NCI-H460 (cell line): Measurements from ENCODE around the gene HDAC4. TPM values are rescaled to one million over a fixed set of nuclear protein-coding genes. Genes with fewer than 3 reads are reported as not detected.

Experiments
- DNase-seq: peaks from one replicate; pipeline ENCODE4 v3.0.0-alpha.2; 2016; ENCODE audit warnings: low read depth; ENCODE audit errors: extremely low read depth
- total RNA-seq: library from RNA; depleted of rRNA; stranded (reverse); fragments of >200 nt; shearing (Covaris generic); gene quantifications from 2 replicates; pipeline ENCODE4 v1.2.3, GENCODE V29; 2014

HDAC4 gene
- total RNA-seq, 1 experiment from 2014 or later, result 21.0 TPM

DNA sequence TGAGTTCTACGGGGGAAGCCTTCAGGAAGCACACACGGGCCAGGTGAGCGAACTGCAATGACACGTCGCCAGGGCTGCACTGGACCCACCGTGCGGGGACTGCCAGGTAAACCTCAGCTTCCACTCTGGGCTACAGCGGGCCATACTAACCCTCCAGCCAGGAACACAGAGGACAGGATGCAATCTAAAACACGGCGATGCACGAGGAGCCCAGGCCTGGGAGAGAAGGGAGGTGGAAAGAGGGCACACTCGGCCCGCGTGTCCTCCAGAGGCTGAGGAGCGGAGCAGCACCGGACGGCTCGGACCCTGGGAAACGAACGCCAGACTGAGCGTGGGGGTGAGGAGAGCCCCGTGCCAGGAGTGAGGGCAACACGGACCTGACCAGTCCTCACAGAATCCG, 69.3 kb downstream of the HDAC4 start:
- no peak for DNase-seq

DNA sequence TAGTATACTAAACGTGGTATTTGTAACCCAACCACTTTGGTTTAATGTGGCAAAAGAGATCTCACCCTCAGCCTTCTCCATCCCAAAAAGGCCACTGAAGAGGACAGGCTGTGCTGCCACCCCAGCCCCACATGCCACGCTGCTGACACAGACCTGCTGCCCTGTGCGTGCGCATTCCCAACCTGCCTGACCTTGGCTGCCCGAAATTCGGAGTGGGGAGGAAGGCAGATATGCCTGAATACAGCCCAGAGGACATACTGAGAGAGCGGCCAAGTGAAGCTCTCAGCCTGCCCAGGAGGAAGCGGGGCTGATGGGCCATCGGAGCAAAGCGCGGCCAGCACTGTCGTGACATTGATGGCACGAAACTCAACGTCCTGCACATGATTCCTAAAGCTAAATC, 70.0 kb downstream of the HDAC4 start:
- DNase-seq, result no peak

DNA sequence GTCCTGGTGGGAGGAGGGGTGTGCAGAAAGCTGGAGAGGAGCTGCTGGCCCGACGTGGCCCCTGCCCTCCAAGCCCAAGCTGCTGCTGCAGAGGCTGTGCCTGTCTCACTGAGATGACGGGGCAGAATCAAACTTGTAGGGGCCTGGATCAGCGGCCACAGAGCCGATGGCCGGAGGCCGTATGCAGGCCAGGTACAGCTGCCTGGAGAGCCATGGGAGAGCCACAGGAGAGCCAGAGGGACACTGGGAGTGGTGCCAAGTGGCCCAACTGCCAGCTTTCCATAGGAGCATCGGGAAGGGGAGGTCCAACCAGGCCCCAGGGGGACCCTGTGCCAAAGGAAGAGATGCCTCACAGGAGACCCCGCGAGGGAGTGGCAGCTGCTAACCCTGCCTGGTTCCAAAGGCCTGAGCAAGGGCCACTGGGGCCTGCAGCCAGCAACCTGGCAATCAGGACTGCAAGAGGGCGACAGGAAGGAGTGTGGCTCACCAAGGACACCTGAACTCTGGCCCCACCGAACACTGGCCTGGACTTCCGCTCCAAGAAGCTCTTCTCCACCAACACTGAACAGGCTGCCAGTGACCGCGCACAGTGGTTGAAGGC, 70.7 kb downstream of the HDAC4 start:
- DNase-seq, result no peak

DNA sequence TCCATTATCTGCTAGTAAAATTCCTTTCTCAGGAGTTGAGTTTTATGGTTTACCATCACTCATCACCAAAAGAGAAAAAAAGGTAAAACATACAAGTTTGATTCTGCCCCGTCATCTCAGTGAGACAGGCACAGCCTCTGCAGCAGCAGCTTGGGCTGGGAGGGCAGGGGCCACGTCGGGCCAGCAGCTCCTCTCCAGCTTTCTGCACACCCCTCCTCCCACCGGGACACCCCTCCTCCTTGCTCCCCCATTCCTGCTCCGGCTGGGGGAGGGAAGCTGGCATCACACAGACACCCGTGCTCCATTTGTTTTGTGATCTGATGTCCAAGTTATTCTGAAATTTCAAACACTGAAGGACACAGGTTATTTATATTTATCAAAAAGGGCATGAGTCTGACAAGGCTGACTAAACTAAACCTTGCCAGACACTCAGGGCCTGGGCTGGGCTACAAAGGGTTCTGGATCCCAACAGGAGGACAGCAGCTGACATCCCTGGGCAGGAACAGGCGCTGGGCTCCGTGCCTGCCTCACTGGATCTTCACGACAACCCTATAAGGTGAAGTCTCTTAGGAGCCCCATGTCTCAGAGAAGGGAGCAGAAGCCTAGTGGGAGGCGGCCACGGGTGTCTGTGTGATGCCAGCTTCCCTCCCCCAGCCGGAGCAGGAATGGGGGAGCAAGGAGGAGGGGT, 71.4 kb downstream of the HDAC4 start:
- no peak for DNase-seq

DNA sequence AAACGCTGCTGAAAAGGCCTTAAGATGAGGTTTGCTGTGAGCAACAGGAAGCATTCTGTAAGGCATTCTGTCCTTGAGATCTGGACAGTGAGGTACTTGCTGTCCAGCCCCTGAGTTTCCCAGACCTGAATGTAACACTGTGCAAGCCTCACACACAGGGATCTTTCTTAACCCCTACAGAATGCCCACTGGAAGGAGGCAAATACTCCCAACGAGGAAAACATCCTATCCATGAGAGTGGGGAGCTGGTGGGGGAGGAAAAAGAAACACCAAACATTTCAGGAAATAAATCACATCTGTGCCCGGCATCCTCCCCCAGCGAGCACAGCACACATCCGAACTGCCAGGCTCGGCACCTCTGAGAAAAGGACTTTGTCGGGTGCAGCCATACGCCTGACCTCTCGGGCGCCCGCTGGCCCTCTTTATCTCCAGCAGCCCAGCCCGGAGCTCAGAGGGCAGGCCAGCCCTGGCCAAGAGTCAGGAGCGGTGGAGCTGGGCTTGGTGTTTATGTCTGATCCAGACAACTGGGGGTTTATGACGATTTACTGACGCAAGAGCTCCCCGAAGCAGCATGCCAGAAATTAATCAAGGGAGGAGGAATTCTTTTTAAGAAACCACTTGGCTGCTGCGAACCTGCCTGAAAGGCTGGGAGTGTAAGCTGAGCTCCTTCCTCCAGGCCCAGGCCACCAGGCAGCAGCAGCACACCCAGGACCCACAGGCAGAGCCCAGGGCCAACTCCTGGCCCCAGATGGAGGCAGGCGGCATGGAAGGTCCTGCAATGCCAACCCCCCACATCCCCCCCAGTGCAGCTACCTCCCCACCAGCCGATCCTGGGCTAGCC, 72.2 kb downstream of the HDAC4 start:
- no peak for DNase-seq

DNA sequence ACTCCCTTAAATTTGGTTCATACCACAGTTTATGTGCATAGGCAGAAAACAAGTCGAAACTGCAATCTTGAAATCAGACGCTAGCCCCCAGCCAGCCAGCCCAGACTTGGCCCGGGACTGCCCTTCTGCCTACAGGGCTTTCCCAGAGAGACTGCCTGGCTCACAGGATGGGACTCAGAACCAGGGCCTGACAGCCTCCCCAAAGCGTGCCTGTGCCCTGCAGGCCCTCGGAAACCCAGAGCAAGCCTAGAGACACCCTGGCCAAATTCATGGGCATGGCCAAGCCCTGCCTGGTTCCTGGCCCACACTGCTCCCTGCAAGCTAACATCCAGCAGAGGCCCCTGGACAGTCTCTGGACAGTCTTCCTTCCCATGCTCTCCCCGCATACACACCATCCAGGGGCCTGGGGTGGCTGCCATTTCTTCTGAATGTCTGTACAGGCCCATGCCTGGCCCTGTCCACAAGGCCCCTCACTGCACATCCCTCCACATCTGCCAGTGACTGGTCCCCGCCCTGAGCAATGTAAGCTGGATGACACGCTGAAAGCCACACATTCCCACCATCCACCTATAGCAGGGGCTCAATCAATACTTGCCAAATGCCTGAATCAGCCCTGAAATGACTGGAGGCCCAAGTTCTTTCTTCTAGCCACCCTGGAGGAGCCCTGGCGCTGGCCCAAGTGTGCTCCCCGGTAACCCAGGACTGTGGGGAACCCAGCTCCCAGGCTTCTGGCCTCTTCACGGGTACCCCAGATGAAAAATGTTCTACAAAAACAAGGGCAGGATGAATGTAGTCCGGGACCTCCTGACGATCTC, 73.1 kb downstream of the HDAC4 start:
- DNase-seq, result no peak

DNA sequence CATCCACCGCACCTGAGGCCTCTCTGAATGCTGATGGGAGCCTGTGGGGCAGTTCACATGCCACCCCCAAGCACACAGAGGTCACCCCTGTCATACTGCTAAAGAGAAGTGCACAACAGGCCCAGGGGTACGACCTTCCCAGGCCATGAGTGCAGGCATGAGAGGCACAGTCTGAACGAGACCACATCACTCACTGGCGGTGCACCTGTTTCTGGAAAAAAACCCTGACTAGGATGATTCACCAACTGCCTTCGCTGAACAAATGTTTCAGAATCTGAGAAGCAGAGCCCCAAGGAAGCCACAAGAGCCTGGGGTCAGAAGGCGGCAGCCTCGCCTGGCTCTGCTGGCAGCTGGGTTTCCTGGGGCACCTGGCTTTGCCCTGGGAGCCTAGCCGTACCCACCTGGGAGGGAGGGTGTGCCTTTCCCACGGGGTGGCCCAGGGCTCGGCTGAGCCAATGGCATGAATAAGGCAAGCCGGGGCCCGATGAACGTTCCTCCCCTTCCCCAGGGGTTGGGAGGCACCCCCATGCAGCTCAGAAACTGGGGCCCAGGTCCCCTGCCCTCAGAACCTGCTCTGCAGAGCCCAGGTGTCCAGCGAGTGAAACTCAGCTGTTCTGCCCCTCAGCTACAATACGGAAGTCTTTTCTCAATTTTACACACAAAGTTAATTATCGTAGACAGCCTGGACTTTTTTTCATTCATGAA, 73.8 kb downstream of the HDAC4 start:
- DNase-seq, result no peak

DNA sequence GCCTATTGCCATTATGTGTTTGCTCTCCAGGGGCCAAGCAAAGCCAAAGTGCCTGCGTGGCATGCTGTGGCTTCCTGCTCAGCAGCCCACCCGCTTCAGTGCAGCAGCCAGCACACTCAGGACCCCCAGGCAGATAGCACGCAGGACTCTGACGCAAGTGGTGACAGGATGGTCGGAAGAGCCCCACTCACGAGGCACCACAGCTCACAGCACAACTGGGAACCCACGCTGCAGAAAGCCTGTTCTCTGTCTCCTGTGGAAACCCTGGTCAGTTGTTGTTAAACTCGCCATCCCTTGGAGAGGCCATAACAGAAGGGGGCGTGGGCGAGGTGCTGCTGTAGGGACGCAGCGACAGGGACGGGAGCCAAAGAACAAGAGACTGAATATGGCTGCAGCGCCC, 76.4 kb downstream of the HDAC4 start:
- no peak for DNase-seq

DNA sequence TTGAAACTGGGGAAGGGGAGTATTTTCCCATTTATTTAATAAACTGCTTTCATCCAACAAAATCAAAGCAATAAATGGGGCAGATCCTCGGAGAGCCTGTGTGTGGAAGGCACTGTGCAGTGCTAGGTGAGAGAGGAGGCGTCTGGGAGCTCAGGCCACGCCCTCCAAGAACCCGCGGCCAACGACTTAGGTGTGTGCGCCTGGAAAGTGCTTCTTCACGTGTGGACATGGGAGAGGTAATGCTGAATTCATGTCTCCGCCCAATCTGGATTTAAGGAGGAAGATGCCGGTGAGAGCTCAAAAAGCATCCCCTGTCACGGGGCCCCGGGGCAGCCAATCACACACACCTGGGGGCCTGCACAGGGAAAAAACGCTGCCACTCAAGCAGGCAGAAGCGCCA, 77.4 kb downstream of the HDAC4 start:
- no peak for DNase-seq

DNA sequence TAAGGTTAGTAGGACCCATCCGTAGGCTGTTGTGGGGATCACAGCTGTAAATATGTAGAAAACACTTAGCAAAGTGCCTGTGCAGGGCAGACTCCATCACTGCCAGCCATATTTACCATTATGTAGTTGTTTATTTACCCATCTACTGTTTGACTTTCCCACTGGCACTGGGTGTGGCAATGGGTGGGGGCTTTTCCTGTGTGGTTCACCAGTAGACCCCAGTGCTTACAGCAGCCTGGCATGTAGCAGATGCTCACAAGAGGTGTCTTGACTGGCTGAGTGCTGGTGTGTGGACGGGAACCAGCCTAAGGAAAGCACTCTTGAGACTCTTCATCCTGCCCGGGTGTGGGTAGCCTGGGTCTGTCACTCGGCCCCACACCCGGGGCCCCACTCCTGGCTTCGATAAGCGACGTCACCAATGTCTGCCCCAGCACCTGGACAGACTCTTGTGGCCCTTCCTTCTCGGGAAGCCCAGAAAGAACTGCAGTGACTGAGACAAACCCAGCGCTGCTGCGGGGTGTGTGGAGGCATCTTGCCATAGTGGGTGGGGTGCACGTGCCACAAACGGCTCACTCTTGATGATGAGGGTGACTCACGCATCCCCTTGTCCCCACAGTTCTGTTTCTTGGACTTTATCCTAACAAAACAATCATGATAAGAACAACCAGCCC, 78.3 kb downstream of the HDAC4 start:
- no peak for DNase-seq

DNA sequence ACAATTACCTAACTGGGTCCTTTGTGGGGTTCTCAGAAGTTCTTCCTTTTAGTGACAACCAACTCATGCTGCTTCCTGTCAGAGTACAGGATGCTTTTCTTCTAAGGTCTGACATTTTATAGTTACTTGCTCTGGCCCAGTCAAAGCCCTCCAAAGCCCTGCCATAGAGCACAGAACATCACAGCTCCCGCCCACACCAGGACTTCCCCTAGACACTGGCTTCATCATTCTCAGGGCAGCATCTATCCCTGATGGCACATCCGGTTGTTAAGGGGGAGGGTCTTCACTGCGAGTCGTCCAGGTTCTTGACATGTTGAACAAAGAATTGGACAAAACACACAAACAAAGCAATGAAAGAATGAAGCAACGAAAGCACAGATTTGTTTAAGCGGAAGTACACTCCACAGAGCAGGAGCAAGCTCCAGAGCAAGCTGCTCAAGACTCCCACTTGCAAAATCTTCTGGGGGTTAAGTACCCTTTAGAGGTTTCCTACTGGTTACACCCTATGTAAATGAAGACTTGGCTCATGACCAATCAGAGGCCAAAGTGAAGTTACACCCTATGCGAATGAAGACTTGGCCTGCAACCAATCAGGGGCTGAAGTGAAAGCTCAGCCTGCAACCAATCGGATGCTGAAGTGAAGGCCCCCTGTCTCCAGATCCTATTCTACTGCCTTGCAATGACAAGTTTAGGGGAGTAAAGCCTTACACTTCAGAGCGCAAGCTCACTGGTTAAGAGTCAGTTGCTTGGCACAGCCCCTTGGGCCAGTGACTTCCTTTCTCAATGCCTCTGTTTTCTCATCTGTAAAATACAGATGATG, 79.0 kb downstream of the HDAC4 start:
- DNase-seq, result no peak

DNA sequence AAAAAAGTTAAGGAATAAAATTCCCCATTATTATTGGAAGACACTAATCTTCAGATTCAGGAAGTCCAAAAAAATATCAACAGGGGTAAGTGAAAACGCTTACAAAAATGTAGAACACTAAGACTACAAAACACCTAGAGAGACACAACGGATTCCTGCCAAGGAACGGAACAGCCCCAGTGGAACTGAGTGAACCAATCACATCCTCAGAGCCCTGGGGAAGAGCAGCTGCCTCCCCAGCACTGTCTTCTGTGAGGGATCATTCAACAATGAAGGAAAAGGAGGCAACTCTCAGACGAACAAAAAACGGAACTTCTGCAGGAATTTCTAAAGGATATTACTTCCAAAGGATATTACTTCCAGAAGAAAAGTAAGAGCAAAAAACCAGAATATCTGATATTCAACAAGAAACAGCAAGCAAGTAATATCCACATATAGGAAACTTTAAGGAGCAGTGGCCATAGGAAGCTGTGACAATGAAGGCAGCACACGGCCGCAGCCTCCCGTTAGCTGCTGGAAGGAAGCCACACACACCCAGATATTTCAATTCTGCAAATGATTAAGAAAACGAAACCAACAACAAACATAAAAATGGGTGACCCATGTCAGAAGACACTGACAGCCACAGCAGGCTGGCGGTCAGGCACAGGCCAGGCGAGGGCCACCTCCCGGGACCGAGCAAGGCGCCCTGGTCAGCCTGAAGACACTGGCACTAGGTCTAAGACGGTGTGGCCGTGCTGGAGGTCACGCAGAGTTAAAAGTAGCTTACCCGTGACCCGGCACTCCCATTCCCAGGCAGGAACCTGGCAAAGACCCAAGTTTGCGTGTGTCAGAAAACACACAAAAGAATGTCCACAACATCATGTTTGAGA, 81.8 kb downstream of the HDAC4 start:
- DNase-seq, result peak; percentile 33

DNA sequence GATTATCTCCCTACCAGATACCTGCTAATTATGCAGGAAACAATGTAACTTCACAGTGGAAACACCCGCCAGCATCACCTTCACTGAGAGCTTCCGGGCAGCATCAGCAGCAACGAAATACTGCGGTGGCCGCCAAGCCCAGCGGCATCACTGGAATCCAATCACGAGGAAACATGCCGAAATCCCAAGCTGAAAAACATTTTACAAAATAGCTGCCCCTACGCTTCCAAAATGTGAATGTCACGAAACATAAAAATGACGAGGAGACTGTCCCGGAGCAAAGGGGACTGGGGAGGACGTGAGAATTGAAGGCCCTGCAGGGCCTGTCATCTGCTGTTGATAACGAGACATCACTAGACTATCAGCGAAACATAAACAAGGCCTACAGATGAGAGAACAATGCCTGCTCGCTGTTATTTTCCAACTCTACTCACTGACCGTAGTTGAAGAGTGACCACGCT, 82.6 kb downstream of the HDAC4 start:
- no peak for DNase-seq

DNA sequence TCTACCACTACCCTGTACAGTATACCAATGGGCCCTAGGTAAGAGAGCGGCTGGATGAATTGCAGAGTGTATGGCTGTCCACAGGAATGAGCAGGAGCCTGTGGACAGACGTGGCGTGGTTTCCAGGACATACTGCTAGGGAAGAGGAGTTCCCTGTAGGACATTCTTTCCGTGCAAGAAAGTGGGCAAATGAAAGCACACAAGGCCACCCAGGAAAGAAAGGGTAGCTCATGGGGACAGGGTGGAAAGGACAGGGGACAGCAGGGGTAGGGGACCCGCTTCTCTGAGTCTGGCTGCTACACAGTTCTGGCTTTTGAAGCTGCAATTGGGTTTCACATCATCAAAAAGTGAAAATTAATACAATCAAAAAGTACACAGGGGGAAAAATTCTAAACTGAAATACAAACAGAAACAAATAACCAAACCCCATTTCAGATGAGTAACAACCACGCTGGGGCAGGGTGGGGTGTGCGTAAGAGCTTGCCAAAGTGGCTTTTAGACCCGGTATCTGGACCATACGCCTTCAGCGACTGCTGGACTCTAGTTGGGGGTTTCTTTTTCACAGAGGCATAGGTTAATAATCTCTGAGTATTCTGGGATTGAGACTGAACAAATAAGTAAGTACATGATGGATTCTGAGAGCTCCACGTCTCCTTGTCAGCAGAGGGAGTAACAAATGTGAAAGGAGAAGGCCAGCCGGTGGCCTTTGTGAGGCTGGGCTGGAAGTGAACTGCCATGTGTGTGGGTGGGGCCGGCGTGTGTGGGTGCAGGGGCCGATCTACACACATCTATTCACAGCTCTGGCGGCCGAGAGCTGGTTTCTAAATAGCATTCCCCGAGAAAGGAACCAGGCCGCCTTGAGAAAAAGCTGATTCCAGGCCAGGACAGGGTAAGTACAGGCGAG, 84.0 kb downstream of the HDAC4 start:
- no peak for DNase-seq

DNA sequence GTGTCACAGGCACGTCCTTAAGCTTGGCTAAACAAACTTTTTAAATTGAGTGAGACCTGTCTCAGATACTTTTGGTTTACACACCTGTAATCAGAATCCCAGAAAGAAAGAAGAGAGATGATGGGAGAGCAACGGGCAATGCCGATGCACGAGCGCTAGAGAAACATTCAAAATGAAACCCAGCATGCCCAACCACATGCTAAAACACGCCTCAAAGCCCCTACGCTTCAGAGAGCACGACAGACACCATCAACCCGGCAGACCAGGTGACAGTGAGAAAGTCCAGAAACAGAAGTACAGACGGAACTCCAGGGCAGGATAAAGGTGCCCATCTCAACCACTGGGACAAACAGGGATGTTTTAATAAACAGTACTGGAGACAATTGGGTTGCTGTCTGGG, 85.5 kb downstream of the HDAC4 start:
- no peak for DNase-seq

DNA sequence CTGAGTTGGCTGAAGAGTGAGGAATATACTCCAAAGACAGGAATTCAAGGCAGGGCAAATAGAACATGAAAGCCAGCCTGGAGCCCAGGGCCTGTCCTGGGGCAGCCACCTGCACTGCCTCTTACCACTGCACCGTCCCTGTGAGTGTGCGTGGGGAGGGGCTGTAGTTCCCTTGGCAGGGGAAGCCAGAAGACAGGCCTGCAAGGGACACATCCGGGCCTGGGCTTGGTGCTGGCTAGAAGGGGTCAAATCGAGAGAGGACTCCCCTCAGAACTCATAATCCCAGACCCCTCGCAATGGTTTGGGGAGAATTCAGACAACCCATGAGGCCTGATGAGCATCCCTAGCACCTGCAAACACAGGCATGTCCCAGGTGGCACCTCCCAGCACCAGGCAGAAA, 87.0 kb downstream of the HDAC4 start:
- DNase-seq, result no peak
